SKM-1 treated with dmso at 0.1 percent for 144 hours (cell line): ENCODE results near the gene RICTOR.

Source experiments
- DNase-seq: peaks from one replicate; lab custom pipeline; 2025; ENCODE audit not compliant: unreplicated experiment; lab: John Stamatoyannopoulos, UW

The RICTOR gene

DNA sequence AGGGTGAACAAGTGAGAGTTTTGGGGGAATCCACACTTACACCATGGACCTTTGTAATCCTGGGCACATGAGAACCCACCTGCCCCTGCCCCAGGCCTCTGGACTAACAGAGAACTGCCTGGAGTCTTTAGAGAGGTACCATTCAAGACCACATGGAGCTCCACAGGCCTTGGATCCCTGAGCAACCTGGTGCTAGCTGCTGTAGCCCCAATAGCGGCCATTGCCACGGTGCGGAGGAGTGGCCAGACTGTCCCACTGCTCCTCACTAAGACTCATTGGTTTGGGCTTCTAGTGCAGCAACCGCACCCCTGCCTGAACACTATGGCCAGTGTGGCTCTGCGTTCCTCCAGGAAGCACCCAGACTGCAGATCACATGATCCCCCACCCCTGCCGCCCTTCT lies 182.6 kb downstream of the RICTOR start:
- no peak for DNase-seq

DNA sequence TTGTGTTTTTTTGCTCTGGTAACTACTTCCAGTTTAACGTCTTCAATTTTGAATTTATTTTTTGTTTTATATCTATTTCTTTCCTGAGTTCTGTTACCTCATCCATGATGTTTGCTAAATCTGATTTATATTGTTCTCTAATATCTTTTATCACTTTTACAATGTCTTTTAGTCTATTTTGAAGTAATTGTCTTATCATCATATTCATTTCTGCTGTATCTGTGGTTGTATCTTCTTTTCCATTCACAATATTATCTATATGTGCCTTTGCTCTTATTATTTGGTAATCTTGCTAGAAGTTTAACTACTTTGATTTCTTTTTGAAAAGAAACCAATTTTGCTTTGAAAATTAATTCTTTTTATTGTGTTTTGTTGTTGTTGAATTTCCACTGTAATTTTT lies 184.8 kb downstream of the RICTOR start:
- no peak for DNase-seq

DNA sequence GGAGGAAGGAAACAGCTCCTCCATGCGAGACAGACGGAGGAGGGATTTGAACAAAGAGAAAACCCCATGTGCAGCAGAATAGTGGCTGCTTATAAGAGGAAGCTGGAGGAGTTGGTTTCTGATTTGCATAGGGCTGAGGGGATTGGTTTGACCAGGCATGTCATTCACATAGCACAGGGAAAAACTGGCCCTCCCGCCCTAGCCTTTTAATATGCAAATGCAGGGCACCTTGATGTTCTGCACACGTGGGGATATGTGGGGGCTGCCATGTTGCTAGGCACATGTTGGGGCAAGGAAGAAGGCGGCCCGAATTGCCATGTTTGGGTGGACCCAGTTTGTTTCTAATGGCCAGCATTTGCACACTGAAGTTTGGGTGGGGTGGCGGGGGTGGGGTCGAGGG lies 186.2 kb downstream of the RICTOR start:
- DNase-seq, result no peak
